Gastroesophageal sphincter (tissue), 4 donors: ENCODE data around the gene DPM1. TPM values are rescaled to one million over a fixed set of nuclear protein-coding genes. Genes with fewer than 3 reads are reported as not detected.

ENCODE experiments used
- ATAC-seq: fragments of 150-250 bp; one replicate; pipeline ENCODE4 v1.9.1; 2016; ENCODE audit warnings: mild to moderate bottlenecking, moderate library complexity
- H3K27ac ChIP-seq, 4 donors: fragments of 200-600 bp; sonication (generic) in 3 of 4; 1 replicate in 3 of 4; 2 replicates in 1 of 4; pipeline ENCODE4 v1.5.1; 2016 to 2019
- H3K27me3 ChIP-seq: fragments of 200-600 bp; sonication (generic); one replicate; pipeline ENCODE4 v1.5.1; 2019
- H3K36me3 ChIP-seq, 2 donors: fragments of 200-600 bp; sonication (generic); one replicate each; pipeline ENCODE4 v1.5.1; 2019; ENCODE audit warnings: control low read depth in 1 of 2
- H3K4me1 ChIP-seq, 3 donors: fragments of 200-600 bp; sonication (generic); 1 replicate in 2 of 3; 2 replicates in 1 of 3; pipeline ENCODE4 v1.5.1; 2016 to 2019; ENCODE audit warnings: control low read depth in 2 of 3
- H3K4me3 ChIP-seq, 2 donors: fragments of 200-600 bp; sonication (generic); one replicate each; pipeline ENCODE4 v1.5.1; 2019; ENCODE audit warnings: mild to moderate bottlenecking in 1 of 2, moderate library complexity in 1 of 2
- H3K9me3 ChIP-seq, 3 donors: fragments of 200-600 bp; sonication (generic); one replicate each; pipeline ENCODE4 v1.5.1; 2017 to 2019; ENCODE audit warnings: control low read depth in 2 of 3
- CTCF ChIP-seq, 4 experiments: fragments of 200-600 bp in 2 of 4; fragments of 450-650 bp in 2 of 4; sonication (generic) in 1 of 4; IDR thresholded peaks; one replicate each; pipeline ENCODE4 v1.5.1; 2017 to 2019; ENCODE audit warnings: antibody characterized with exemption in 4 of 4, mild to moderate bottlenecking in 2 of 4, moderate library complexity in 2 of 4
- EP300 ChIP-seq: sonication (generic); formaldehyde crosslinking; IDR thresholded peaks from one replicate; pipeline ENCODE4 v1.6.1; 2017; ENCODE audit warnings: antibody characterized with exemption, mild to moderate bottlenecking
- POLR2A ChIP-seq, 2 donors: fragments of 450-650 bp; IDR thresholded peaks; one replicate each; pipeline ENCODE4 v1.6.1; 2017; ENCODE audit warnings: antibody characterized with exemption in 2 of 2, mild to moderate bottlenecking in 2 of 2, moderate library complexity in 1 of 2
- POLR2AphosphoS5 ChIP-seq: sonication (generic); formaldehyde crosslinking; IDR thresholded peaks from one replicate; pipeline ENCODE4 v1.6.1; 2017; ENCODE audit warnings: antibody characterized with exemption
- WGBS, 2 donors: methylation state at CpG; one replicate each; pipeline ENCODE4 v1.1.5; 2018; ENCODE audit warnings: low coverage in 1 of 2; 5-methylcytosine and 5-hydroxymethylcytosine counted together
- total RNA-seq, 4 donors: library from RNA; depleted of rRNA; stranded (reverse); fragments of >200 nt; gene quantifications; one replicate each; pipeline ENCODE4 v1.1.0, GENCODE V29; 2016

DPM1 gene
- total RNA-seq, 4 donors from 2014 or later, result 35.2 to 63.0 (median 43.5) TPM

DNA sequence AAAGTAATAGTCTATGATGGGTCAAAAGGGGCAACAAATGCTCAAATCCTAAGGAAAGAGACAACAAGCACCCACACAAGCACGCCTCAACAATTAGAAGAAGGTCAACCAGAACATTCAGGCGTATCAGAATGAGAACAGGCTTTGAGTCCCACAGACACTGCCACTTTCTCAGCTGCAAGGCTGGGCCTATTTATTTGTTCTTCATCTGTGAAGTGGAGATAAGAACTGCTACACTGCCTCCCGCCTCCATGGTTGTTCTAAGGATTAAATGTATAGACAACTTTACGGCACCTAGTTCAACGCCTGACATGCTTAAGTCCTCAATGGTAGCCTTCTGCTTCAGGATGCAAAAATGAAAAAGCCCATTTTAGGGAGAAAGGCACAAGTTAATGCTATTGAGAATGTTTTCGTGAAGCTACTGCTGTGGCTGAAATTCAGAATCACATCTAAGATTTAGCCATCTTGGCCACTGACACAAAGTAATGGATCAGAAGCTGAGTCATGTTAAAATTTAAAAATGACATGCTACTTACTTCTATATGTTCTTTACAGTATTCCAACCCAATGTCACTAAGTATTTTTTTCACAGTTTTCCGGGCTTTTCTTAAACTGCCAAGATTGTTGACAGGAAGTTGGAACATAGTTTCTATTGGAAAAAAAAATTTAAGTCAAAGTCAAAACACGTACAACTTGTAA, 54.8 kb downstream of the DPM1 start:
- TF ChIP-seq EP300, result no peak
- no peak for TF ChIP-seq POLR2A (IDR thresholded peaks at IDR 0.05)
- no peak for TF ChIP-seq POLR2AphosphoS5
- TF ChIP-seq CTCF (IDR thresholded peaks at IDR 0.05), result no peak
- H3K4me3 ChIP-seq, result no peak overlapping the region
- ATAC-seq, result no peak

DNA sequence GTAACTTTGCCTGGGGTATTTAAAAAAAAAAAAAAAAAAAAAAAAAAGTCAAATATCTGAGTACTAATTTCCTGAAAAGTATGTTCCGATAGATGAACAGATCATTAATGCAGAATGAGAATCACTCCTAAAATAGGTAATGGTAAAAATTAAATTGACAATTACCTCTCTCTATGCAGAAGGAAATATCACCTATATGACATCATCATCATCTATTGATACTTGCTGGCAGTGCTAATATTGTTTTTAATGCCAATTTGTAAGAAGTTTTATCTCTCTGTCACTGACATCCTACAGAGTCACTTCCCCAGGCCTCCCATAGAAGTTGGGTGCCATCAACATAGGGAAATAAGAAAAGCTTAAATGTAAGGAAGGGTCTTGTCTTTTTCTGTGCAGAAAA, 57.0 kb downstream of the DPM1 start:
- ATAC-seq, result no peak
- Histone ChIP-seq H3K36me3 (peaks cover 4 to 63% of the 10 kb centered on the region in 2 donors), H3K27ac (no peak overlapping the region), H3K4me1 (peaks cover 0 to 35% (median 4%) of the 10 kb centered on the region in 3 donors), H3K27me3 (no peaks in the 10 kb centered on the region), H3K4me3 (no peak overlapping the region), H3K9me3 (no peaks in the 10 kb centered on the region)
- TF ChIP-seq CTCF (IDR thresholded peaks at IDR 0.05) (no peak), EP300 (no peak), POLR2A (IDR thresholded peaks at IDR 0.05) (no peak), POLR2AphosphoS5 (no peak)
- 88 to 91% methylated on average over 1 of the region's 1 CpG for WGBS, 2 donors

More for the DNA sequence above, 54.8 kb downstream of the DPM1 start:
- Histone ChIP-seq H3K4me1 (peaks cover 0 to 43% (median 4%) of the 10 kb centered on the region in 3 donors), H3K9me3 (no peaks in the 10 kb centered on the region), H3K36me3 (peaks cover 4 to 41% of the 10 kb centered on the region in 2 donors), H3K27ac (no peak overlapping the region), H3K27me3 (no peaks in the 10 kb centered on the region)
- WGBS, 2 donors, result 72 to 74% methylated on average over 8 of the region's 8 CpGs

GRCh38 chr20:50900261-50900660, 58.1 kb downstream of the DPM1 start:
- H3K27ac ChIP-seq, result no peak overlapping the region
- WGBS, 2 donors, result 86 to 96% methylated on average over 7 of the region's 7 CpGs
- H3K36me3 ChIP-seq, result peaks cover 4 to 70% of the 10 kb centered on the region in 2 donors
- H3K27me3 ChIP-seq, result no peaks in the 10 kb centered on the region
- no peak for TF ChIP-seq POLR2A (IDR thresholded peaks at IDR 0.05)
- TF ChIP-seq POLR2AphosphoS5, result no peak
- TF ChIP-seq EP300, result no peak
- TF ChIP-seq CTCF (IDR thresholded peaks at IDR 0.05), result no peak
- no peaks in the 10 kb centered on the region for H3K9me3 ChIP-seq
- H3K4me3 ChIP-seq, result no peak overlapping the region
- ATAC-seq, result no peak
- H3K4me1 ChIP-seq, result peaks cover 0 to 25% (median 4%) of the 10 kb centered on the region in 3 donors

DNA sequence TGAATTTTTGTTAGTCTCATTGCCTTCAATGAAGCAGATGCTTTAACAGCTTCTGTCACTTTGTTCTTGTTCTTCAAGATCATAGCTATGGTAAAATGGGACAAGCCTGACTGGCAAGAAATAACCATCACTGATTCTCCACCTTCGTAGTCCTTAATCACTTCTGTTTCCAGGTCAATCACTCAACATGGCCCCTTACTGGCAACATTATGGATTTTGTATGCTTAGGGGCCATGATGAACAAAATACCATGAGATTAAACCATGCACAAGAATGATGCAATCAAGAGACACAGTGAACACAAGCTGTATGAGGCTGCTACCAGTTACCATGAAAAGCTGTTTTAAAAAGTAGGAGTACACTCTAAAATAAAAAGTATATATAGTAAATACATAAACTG, 59.9 kb downstream of the DPM1 start:
- Histone ChIP-seq H3K4me3 (no peak overlapping the region), H3K27me3 (no peaks in the 10 kb centered on the region), H3K36me3 (peaks cover 4 to 87% of the 10 kb centered on the region in 2 donors), H3K27ac (no peak overlapping the region), H3K9me3 (no peaks in the 10 kb centered on the region), H3K4me1 (peaks cover 0 to 10% (median 0%) of the 10 kb centered on the region in 3 donors)
- TF ChIP-seq EP300 (no peak), POLR2AphosphoS5 (no peak), CTCF (IDR thresholded peaks at IDR 0.05) (no peak), POLR2A (IDR thresholded peaks at IDR 0.05) (no peak)
- 94% methylated on average over 1 of the region's 1 CpG; no CpG with 5 or more reads in 1 of the 2 donors for WGBS, 2 donors
- no peak for ATAC-seq
